Epithelial cell of esophagus (primary cell): ENCODE data around the gene ARRDC5.
A peak's percentile ranks its signal among the peaks of the same experiment; 100 is the strongest.
"Not testable (repeated sequence)": the region's sequence is repeated elsewhere in the genome, so short reads cannot be mapped to it uniquely, and the experiment has no call there.

Experiments used
- DNase-seq: peaks from one replicate; pipeline ENCODE4 v3.0.0; 2010; ENCODE audit warnings: low read depth
- H3K4me3 ChIP-seq: 2 replicates; pipeline ENCODE4 v1.5.1; 2011; ENCODE audit warnings: mild to moderate bottlenecking, low read length, control low read depth
- TF ChIP-seq, protein P1 (sequence below): IDR thresholded peaks from 2 replicates; pipeline ENCODE4 v1.5.1; 2011; ENCODE audit warnings: low read depth, mild to moderate bottlenecking, low read length, control low read depth, inconsistent platforms; ENCODE audit not compliant: insufficient read depth; ENCODE audit errors: missing control alignments

The ARRDC5 gene

GRCh38 chr19:4909156-4909896 lies 6.6 kb upstream of the ARRDC5 start, which contains the start of gene UHRF1:
UHRF1 (plus strand) TSS chr19:4909501; CDS start chr19:4910886, 1,385 bp downstream.
- H3K4me3 ChIP-seq, result peak within 1 kb of the TSS; percentile 52
- DNase-seq, result no peak
- TF ChIP-seq, protein P1, sequence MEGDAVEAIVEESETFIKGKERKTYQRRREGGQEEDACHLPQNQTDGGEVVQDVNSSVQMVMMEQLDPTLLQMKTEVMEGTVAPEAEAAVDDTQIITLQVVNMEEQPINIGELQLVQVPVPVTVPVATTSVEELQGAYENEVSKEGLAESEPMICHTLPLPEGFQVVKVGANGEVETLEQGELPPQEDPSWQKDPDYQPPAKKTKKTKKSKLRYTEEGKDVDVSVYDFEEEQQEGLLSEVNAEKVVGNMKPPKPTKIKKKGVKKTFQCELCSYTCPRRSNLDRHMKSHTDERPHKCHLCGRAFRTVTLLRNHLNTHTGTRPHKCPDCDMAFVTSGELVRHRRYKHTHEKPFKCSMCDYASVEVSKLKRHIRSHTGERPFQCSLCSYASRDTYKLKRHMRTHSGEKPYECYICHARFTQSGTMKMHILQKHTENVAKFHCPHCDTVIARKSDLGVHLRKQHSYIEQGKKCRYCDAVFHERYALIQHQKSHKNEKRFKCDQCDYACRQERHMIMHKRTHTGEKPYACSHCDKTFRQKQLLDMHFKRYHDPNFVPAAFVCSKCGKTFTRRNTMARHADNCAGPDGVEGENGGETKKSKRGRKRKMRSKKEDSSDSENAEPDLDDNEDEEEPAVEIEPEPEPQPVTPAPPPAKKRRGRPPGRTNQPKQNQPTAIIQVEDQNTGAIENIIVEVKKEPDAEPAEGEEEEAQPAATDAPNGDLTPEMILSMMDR, result no peak

DNA sequence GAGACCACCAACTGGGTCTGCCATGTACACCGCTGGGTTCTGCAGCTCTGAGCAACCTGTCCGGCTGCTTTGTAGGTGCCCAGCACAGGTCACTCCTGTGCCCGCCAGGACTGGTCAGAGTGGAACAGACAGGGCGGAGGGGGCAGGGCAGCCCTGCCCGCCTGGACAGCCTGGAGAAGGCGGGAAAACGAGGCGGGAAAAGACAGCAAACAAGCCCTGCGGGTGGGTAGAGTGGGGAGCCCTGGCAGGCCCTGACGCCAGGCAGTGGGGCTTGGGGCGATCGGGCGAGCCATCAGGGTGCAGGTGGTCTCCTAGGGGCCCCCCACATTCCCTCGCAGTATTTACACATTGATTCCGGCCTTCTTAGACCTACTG lies 6.1 kb upstream of the ARRDC5 start:
- TF ChIP-seq, protein P1, result no peak
- H3K4me3 ChIP-seq, result no peak overlapping the region
- no peak for DNase-seq

DNA sequence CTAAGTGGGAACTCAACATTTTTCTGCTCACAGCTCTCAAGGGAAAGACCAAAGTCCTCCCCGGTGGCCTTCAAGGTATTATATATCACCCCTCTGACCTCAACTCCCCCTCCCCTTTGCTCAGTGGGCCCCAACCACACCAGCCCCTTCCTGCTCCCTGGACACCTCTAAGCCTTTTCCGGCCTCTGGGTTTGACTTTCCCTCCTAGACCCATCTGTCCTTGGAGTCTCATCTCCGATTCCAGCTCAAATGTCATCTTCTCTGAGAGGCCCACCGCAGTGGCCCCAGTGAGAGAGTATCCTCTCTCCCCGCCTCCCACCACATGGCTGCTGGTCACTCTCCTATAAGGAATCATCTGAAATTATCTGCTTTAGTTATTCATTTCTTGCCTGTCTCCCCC lies 5.7 kb upstream of the ARRDC5 start:
- TF ChIP-seq, protein P1, result no peak
- DNase-seq, result no peak
- H3K4me3 ChIP-seq, result no peak overlapping the region

GRCh38 chr19:4906963-4907362 lies 4.3 kb upstream of the ARRDC5 start:
- TF ChIP-seq, protein P1, result no peak
- no peak overlapping the region for H3K4me3 ChIP-seq
- DNase-seq, result no peak

DNA sequence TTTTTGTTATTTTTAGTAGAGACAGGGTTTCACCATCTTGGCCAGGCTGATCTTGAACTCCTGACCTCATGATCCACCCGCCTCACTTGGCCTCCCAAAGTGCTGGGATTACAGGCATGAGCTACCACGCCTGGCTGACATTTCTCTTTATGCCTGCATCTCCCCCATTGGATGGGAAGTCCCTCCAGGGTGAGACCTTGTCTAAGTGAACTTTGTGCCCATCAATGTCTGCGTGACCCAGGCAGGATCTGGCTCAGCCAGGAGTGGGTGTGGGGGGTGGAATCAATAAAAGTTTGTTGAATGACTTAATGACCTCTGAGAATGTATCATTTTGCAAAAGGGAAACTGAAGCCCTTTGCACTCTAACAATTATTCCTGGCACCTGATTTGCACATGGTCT lies 1.8 kb upstream of the ARRDC5 start:
- TF ChIP-seq, protein P1, result no peak
- DNase-seq, result no peak

DNA sequence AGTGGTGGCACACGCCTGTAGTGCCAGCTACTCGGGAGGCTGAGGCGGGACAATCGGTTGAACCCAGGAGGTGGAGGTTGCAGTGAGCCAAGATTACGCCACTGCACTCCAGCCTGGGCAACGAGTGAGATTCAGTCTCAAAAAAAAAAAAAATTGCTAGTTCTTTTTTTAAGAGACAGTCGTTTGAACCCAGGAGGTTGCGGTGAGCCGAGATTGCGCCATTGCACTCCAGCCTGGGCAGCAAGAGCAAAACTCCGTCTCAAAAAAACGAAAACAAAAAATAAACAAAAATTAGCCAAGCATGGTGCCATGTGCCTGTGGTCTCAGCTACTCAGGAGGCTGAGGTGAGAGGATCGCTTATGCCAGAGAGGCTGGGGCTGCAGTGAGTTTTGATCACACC lies 1.8 kb downstream of the ARRDC5 start:
- not testable (repeated sequence) for DNase-seq, H3K4me3 ChIP-seq

More for the DNA sequence above, 1.8 kb upstream of the ARRDC5 start:
- no peak overlapping the region for H3K4me3 ChIP-seq

DNA sequence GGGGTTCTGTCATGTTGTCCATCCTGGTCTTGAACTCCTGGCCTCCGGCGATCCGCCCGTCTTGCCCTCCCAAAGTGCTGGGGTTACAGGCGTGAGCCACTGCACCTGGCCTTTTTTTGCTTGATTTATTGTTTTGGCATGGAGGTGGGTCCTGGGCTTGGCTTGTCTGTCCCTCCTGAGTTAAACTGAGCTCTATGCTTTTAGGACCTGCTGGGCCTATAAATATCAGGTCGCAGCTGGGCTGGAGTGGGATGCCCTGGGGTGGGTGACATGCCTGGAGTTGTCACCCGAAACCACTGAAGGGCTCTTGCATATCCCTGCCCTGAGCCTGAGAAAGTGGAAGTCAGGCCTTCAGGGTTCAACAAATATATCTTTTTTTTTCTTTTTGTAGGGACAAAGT lies 5.5 kb downstream of the ARRDC5 start:
- TF ChIP-seq, protein P1, result no peak
- DNase-seq, result no peak
- H3K4me3 ChIP-seq, result no peak overlapping the region
